Measurements from ENCODE around the gene HOMER1. TPM values are rescaled to one million over a fixed set of nuclear protein-coding genes. Genes with fewer than 3 reads are reported as not detected.
A peak's percentile ranks its signal among the peaks of the same experiment; 100 is the strongest.
"Not testable (repeated sequence)": the region's sequence is repeated elsewhere in the genome, so short reads cannot be mapped to it uniquely, and the experiment has no call there.

Gene HOMER1
- polyA plus RNA-seq, 1 donor from 2014 or later: 1.8 TPM

DNA sequence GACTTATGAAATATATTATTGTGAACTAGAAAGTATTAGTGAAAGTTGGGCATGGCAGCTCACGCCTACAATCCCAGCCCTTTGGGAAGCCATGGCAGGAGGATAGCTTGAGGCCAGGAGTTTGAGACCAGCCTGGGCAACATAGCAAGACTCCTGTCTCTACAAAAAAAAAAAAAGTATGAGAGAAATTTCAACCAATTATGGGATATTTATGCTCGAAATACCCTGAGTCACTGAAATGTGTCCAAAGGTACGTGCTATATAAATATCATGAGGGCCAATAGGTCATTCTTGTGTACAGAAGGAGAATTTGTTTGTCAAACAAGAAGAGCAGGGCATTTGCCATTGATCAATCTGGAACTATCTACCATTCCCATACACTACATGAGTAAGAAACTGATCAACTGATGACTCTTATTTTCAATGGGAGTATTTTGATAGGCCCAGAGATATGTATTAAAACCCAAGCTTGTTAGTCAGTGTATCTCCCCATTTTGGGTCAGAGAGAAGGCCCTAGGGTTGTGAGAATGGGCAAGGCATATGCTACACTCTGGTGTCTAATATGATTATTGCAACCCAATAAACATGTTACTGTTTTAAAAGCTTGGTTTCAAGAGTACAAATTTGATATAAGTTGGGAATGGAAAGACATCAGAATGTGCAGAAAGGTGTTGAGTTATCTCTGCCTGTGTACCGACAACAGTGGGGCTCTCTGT is 21.7 kb upstream of the HOMER1 start:
- no peaks in the 10 kb centered on the region for H3K4me1 Mint-ChIP-seq
- H3K27ac Mint-ChIP-seq: no peak overlapping the region
- H3K9me3 Mint-ChIP-seq: no peaks in the 10 kb centered on the region
- H3K27me3 Mint-ChIP-seq: no peaks in the 10 kb centered on the region
- no peaks in the 10 kb centered on the region for H3K36me3 Mint-ChIP-seq
- H3K4me3 Mint-ChIP-seq: no peak overlapping the region

DNA sequence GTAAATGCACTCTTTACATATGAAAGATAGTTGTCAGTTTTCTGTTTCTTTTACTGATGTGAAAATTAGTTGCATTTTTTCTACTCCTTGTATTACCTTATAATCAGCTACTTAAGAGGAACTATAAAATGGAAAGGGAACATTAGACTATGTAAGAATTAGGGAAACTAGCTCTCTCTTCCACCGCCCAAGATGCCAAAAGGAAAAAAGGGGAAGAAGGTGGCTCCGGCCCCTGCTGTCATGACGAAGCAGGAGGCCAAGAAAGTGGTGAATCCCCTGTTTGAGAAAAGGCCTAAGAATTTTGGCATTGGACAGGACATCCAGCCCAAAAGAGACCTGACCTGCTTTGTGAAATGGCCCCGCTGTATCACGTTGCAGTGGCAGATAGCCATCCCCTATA is 15.2 kb upstream of the HOMER1 start:
- Mint-ChIP-seq H3K9me3 (peaks cover 8 to 10% (median 10%) of the 10 kb centered on the region in 3 donors), H3K36me3 (no peaks in the 10 kb centered on the region), H3K4me1 (no peaks in the 10 kb centered on the region), H3K4me3 (no peak overlapping the region), H3K27ac (no peak overlapping the region), H3K27me3 (peaks cover 10% of the 10 kb centered on the region)

DNA sequence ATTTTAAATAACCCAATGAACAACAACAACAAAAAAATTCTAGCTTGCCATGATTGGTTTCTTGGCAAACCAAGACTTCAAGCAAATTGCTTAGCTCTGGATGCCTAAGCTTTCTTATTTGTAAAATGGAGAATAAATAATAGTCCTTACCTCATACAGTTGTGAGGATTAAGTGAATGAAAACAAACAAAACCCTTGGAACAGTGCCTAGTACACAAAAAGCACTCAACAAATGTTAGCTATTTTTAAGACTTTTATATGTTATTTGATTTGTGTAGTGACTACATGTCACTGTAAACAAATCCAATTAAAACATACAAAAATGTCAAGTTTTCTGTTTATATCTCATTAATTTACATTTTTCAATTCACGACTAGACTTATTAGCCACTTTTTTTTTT is 13.5 kb upstream of the HOMER1 start:
- H3K36me3 Mint-ChIP-seq: no peaks in the 10 kb centered on the region
- no peak overlapping the region for H3K4me3 Mint-ChIP-seq
- no peak overlapping the region for H3K27ac Mint-ChIP-seq
- H3K27me3 Mint-ChIP-seq: peaks cover 10% of the 10 kb centered on the region
- H3K9me3 Mint-ChIP-seq: peaks cover 9 to 10% (median 10%) of the 10 kb centered on the region in 3 donors
- H3K4me1 Mint-ChIP-seq: no peaks in the 10 kb centered on the region

DNA sequence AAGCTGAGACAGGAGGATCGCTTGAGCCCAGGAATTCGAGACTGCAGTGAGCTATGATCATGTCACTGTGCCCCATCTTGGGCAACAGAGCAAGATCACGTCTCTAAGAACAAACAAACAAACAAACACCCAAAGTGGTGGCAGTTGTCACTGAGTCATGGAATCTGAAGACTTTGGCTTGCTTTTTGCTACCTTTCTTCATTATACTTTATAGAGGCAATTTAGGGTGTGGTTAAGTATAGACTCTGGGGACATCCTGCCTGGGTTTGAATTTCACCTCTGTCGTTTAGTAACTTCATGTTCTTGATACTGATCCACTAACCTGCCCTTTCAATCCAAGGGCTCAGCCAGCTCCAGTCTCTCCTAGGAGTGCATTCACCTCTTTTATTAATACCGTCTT is 13.0 kb upstream of the HOMER1 start:
- Mint-ChIP-seq H3K27ac (no peak overlapping the region), H3K27me3 (peaks cover 11% of the 10 kb centered on the region), H3K4me1 (no peaks in the 10 kb centered on the region), H3K36me3 (no peaks in the 10 kb centered on the region), H3K4me3 (no peak overlapping the region), H3K9me3 (peaks cover 9 to 10% (median 10%) of the 10 kb centered on the region in 3 donors)

DNA sequence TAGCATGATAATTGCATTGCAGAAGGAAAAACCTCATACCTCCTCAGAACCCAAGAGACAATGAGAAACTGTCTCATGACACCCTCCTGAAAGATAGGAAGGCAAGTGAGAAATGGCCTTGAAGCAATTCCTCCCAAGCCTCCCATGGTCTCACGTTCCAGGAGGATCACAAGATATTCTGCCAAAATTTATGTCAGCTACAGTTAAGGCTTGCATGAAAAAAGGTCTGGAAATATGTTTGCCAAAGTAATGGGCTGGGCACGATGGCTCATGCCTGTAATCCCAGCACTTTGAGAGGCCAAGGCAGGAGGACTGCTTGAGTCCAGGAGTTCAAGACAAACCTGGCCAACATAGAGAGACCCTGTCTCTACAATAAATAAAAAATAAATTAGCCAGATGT is 12.6 kb upstream of the HOMER1 start:
- Mint-ChIP-seq H3K9me3 (peaks cover 9 to 10% (median 10%) of the 10 kb centered on the region in 3 donors), H3K36me3 (no peaks in the 10 kb centered on the region), H3K4me1 (no peaks in the 10 kb centered on the region), H3K4me3 (peak overlapping the region in 1 of 4 donors; percentile 55), H3K27ac (no peak overlapping the region), H3K27me3 (peaks cover 12% of the 10 kb centered on the region)

DNA sequence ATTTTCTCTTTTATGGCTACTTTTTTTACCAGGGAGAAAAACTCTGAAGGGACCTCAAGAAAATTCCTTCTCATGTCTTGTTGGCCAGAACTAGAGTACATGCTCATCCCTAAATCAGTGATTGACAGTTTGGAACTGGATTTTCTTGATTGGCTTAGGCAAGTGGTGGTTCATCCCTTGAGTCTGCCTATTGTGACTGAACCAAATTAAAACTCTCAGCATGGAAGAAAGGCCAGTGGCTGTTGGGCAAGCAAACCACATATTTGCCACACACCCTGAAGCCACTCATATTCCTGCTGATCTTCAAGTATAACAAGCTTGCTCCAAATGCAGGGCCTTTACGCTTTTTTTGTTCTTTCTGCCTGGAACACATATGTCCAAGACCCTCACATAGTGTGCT is 7.2 kb upstream of the HOMER1 start:
- Mint-ChIP-seq H3K4me1 (peaks cover 2 to 12% (median 8%) of the 10 kb centered on the region in 3 donors), H3K27ac (no peak overlapping the region), H3K9me3 (peaks cover 7 to 10% (median 9%) of the 10 kb centered on the region in 3 donors), H3K4me3 (no peak overlapping the region), H3K36me3 (peaks cover 2% of the 10 kb centered on the region), H3K27me3 (peaks cover 4% of the 10 kb centered on the region)

DNA sequence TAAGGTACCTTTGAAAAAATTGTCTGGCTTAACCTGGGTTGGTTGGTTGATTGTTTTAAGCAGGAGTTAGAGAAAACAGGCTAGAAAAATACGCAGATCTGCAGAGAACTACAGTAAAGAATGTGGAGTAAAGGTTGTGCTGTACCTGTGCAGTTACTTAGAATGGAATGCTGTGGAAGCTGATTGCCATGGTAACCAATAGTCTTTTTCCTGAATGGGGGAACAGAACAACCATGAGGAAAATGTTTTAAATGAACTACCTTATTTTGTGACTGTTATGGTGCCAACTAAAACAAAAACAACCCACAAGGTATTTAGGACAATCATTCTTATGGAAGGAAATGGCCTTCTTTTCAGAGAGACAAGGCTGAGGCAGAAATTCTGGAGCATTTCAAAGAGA is 4.8 kb upstream of the HOMER1 start:
- H3K36me3 Mint-ChIP-seq: peaks cover 2% of the 10 kb centered on the region
- peaks cover 2% of the 10 kb centered on the region for H3K27me3 Mint-ChIP-seq
- peak overlapping the region in 1 of 3 donors; percentile 45 for H3K27ac Mint-ChIP-seq
- peaks cover 9 to 21% (median 12%) of the 10 kb centered on the region in 3 donors for H3K4me1 Mint-ChIP-seq
- peaks cover 0 to 2% (median 0%) of the 10 kb centered on the region in 3 donors for H3K9me3 Mint-ChIP-seq
- peak overlapping the region in 1 of 4 donors; percentile 38 for H3K4me3 Mint-ChIP-seq

DNA sequence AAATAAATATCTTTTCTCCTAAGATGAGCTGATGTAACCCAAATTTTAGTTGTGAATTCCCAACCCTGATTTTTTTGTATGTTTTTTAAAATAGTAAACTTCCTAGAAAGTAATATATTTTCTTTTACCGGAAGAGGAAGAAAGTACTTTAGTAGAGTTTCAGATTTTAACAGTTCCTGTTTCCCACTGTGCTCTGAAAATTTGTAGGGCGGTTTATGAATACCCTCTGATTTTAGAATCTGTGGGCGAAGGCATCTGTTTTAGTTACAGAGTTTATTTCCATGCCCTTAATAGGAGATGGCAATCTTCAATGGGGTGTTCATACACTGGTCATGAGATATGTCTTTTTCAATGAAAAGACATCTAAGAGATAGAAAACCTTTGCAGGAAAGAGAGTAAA is 3.7 kb upstream of the HOMER1 start:
- peak overlapping the region in 1 of 4 donors; percentile 17 for H3K4me3 Mint-ChIP-seq
- H3K9me3 Mint-ChIP-seq: peaks cover 0 to 2% (median 0%) of the 10 kb centered on the region in 3 donors
- peak overlapping the region in 1 of 3 donors; percentile 77 for H3K27ac Mint-ChIP-seq
- peaks cover 2% of the 10 kb centered on the region for H3K36me3 Mint-ChIP-seq
- peaks cover 9% of the 10 kb centered on the region for H3K27me3 Mint-ChIP-seq
- H3K4me1 Mint-ChIP-seq: peaks cover 13 to 27% (median 15%) of the 10 kb centered on the region in 3 donors

DNA sequence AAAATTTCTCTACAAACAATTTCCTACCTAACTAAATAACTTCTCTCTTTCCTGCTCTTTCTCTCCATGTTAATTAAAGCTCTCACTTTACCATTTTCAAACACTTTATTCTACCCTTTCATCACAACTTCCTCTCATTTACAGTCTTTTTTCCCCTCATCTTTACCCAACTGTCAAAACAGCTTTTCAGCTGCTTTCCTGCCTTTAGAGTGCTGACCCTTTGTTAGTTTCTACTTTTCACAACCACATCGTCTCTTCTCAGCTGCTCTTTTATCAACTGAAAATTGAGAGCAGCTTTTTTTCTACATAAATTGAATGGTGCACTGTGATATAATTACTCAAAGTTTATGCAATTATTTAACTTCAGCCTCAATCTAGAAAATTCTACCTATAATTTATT is 3.1 kb upstream of the HOMER1 start:
- Mint-ChIP-seq H3K36me3 (peaks cover 2% of the 10 kb centered on the region), H3K27me3 (peaks cover 13% of the 10 kb centered on the region), H3K9me3 (peaks cover 0 to 2% (median 0%) of the 10 kb centered on the region in 3 donors), H3K27ac (peak overlapping the region in 2 of 3 donors; percentile 76 to 77), H3K4me3 (peak overlapping the region in 1 of 4 donors; percentile 87), H3K4me1 (peaks cover 15 to 31% (median 20%) of the 10 kb centered on the region in 3 donors)

DNA sequence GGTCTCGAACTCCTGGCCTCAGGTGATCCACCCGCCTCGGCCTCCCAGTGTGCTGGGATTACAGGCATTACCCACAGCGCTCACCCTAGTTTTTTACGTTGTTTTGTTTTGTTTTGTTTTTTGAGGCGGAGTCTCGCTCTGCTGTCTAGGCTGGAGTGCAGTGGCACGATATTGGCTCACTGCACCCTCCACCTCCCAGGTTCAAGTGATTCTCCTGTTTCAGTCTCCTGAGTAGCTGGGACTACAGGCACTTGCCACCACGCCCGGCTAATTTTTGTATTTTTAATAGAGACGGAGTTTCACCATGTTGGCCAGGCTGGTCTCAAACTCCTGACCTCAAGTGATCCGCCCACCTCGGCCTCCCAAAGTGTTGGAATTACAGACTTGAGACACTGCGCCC is 2.4 kb upstream of the HOMER1 start:
- Mint-ChIP-seq H3K4me3 (peak overlapping the region in 1 of 4 donors; percentile 87), H3K27ac (peak overlapping the region in 2 of 3 donors; percentile 77 to 81), H3K27me3 (peaks cover 18% of the 10 kb centered on the region), H3K4me1 (peaks cover 15 to 33% (median 21%) of the 10 kb centered on the region in 3 donors)
- H3K36me3 Mint-ChIP-seq, H3K9me3 Mint-ChIP-seq: not testable (repeated sequence)

DNA sequence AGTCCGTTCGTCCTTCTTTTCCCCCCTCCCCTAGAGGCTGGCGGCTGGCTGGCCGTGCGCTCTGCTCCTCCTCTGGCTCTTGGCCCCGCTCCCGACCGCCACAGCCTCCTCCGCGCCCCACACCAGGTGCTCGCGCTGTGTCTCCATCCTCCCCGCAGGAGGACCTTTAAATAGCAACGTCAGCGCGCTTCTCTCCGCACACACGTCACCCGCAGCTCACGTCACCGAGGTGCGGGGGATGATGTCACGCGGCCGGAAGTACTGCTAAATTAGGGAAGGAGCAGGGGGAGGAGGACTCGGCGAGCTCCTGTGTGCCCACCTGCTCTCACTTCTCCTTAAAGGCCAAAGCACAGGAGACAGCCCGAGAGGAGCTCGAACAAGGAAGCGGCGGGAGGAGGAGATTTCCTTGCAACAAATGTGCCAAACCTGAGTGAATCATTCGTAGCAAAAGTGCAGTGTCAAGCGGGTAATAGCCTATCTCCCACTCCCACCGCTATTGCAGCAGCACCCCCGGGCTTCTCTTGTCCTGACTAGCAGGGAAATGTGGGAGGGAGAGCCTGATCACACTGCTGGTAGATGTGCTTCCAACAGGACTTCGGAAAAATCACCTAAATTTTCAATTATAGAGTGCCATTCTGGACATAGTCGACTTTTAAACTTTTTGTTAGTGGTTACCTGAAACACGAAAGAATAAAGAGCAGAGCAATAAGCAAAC is 614 bp upstream of the HOMER1 start:
- peaks cover 24% of the 10 kb centered on the region for H3K27me3 Mint-ChIP-seq
- H3K36me3 Mint-ChIP-seq: peaks cover 2% of the 10 kb centered on the region
- H3K4me1 Mint-ChIP-seq: peaks cover 19 to 33% (median 27%) of the 10 kb centered on the region in 3 donors
- peak overlapping the region; percentile 98 to 99 (median 99) for H3K27ac Mint-ChIP-seq
- H3K9me3 Mint-ChIP-seq: peaks cover 0 to 2% (median 0%) of the 10 kb centered on the region in 3 donors
- peak overlapping the region; percentile 97 to 99 (median 98) for H3K4me3 Mint-ChIP-seq

DNA sequence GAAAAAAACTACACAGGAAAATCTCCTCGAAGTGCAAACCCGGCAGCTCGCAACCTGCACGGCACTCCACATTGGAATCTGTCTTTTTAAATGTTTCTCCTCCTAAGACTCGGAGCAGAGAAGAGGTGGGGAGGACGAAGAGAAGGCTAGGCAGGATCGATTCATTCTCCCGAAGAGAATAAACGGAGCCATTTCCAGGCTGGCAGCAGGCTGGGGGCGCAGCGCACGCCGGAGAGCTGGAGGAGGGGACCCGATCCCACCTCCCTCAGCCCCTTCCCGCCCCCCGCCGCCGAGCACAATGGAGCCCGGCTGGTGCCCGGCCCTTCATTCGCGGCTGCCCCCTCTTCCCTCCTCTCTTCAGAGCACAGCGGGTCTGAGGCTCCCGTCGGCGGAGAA is 628 bp downstream of the HOMER1 start:
- Mint-ChIP-seq H3K9me3 (peaks cover 0 to 2% (median 0%) of the 10 kb centered on the region in 3 donors), H3K27me3 (peaks cover 24% of the 10 kb centered on the region), H3K4me1 (peaks cover 19 to 33% (median 30%) of the 10 kb centered on the region in 3 donors), H3K4me3 (peak overlapping the region; percentile 86 to 98 (median 93)), H3K27ac (peak overlapping the region; percentile 76 to 99 (median 92)), H3K36me3 (peaks cover 2% of the 10 kb centered on the region)

DNA sequence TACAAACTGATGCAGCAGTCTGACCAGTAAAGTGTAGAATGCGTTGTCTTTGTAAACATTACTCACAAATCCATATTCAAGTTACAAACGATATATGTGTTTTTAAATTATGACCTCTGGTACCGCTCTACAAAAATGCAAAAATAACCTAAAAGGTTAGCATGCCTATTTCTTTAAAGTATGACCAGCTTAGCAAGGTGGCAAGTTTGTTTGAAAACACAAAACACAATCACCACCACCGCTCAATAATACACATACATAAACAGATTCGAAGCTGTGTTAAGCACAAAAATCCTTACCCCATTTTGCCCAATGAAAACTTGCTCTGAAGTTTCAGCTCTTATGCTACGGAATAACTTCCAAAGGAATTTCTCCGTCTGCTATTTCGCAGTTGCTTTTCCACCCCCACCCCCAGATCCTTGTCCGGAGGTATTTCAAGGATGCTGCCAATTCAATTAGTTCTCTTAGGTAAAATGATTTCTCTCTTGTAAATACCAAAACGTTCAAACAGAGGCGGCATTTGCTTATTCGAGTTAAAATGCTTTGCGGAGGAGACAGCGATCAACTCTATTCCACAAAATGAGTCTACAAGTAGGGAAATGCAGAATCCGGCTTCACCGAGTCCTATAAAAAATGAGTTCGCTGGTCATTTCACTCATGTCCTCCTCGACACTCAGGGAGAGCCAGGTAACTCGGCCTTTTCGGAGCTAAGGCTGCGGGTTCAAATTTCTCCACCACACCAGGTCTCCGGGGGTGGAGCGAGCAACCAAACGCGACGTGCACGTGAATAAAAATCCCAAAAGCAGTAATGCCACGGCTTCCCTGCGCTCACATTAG is 1.2 kb downstream of the HOMER1 start:
- peaks cover 2% of the 10 kb centered on the region for H3K36me3 Mint-ChIP-seq
- H3K4me1 Mint-ChIP-seq: peaks cover 19 to 31% (median 29%) of the 10 kb centered on the region in 3 donors
- peak overlapping the region; percentile 86 to 98 (median 93) for H3K4me3 Mint-ChIP-seq
- peaks cover 0 to 2% (median 0%) of the 10 kb centered on the region in 3 donors for H3K9me3 Mint-ChIP-seq
- peaks cover 24% of the 10 kb centered on the region for H3K27me3 Mint-ChIP-seq
- H3K27ac Mint-ChIP-seq: peak overlapping the region; percentile 76 to 99 (median 92)

DNA sequence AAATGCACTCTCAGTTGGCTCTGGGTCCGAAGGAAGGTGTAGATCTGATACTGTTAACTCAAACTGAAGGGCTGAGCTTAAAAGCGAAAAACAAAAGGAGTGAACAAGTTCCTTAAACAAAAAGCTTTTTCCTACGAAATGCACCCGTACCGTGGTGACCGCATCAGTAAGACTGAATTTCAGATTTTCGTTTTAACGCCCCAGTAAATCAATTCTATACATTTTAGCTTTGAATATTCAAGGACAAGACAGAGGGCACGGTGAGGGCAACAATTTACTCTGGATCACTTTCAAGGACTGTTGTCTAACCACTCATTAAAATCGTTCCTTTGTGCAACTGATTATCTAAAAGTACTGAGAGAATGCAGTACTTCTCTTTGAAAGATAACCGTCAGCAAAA is 1.9 kb downstream of the HOMER1 start:
- Mint-ChIP-seq H3K9me3 (peaks cover 0 to 2% (median 0%) of the 10 kb centered on the region in 3 donors), H3K27ac (peak overlapping the region in 1 of 3 donors; percentile 99), H3K4me1 (peaks cover 17 to 27% (median 24%) of the 10 kb centered on the region in 3 donors), H3K27me3 (peaks cover 24% of the 10 kb centered on the region), H3K36me3 (peaks cover 2% of the 10 kb centered on the region), H3K4me3 (peak overlapping the region in 3 of 4 donors; percentile 86 to 98 (median 97))

Data from IgD-negative memory B cell (primary cell).